ENCODE results near the gene GRIP1.

GRIP1 gene

DNA sequence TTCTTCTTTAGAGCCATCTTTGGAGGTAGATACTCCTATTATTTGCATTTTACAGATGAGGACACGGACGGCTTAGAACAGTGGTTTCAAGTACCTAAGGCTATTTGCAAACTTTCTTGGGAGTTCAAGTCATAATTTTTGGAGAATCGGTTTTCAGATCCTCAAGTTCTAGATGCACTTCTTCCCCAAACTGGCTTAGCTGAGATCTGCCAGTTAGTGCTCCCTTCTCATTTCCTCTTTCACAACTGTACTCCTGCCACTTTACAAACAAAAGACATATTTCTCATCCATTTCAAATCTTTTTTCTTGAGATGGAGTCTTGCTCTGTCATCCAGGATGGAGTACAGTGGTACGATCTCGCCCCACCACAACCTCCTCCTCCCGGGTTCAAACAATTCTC lies 299.3 kb downstream of the GRIP1 start:
- no peak for DNase-seq (ENCODE audit: low read depth)

DNA sequence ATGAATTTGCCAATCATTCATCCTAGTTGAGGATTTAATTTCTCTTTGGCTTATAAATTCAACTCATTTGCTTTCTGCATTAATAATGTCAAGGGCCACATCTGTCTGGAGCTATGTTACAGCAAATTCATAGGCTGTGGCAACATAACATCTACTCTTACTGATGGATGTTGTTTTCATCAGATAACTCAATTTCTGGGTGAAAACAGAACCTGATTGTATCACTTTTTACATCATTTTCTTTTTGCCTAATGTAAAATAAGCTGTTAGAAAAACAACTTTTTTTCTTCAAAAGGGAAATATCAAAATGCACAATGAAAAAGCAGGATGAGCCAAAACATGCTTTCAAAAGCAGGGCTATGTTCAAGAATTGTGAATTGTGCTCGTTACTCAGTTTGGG lies 303.3 kb downstream of the GRIP1 start:
- no peak for DNase-seq (ENCODE audit: low read depth)

DNA sequence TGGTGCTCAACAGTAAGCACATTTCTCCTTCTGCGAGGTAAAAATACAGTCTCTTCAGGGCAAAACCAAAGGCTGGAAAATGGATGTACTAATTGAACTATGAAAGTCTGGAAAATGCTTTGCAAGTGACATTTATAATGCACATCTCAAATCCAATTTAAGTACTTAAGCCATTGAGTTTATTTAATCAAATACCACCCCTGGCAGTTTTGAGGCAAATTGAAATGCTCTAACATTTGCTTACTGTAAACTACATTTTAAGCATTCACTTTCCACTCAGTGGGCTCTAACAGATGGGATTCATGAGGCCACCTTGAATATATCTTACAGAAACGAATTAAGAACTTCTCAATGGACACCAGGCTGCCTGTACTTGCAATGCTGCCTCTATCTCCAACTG lies 306.9 kb downstream of the GRIP1 start:
- DNase-seq (ENCODE audit: low read depth) = no peak

DNA sequence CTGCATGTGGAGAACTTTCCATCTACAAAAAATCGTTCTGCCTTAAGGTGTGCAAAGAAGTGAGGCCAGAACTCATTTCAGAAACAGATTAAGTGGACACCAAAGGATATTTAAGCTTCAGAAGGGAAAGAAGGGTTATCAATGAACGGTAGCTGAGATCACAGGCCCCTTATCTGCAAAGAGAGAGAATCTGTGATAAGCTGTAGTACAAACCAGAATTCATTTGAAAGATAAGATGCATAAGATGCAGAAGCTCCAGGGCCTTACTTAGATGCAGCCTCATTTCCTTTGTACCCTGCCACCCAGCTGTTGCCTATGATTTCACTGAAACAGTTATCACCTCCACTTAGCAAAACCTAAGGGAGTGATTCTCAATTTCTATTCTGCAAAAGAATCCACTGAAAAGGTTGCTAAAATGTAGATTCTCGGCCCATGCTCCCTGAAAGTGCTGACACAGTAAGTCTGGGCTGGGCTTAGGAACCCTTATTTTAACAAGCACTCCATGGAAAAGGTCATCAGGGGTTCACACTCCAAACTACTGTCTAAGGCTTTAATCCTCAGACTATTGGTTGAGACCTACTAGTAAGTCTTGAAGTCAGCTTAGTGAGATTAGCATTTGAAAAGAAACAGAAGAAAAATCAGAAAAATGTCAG lies 311.7 kb downstream of the GRIP1 start:
- DNase-seq (ENCODE audit: low read depth) = no peak

DNA sequence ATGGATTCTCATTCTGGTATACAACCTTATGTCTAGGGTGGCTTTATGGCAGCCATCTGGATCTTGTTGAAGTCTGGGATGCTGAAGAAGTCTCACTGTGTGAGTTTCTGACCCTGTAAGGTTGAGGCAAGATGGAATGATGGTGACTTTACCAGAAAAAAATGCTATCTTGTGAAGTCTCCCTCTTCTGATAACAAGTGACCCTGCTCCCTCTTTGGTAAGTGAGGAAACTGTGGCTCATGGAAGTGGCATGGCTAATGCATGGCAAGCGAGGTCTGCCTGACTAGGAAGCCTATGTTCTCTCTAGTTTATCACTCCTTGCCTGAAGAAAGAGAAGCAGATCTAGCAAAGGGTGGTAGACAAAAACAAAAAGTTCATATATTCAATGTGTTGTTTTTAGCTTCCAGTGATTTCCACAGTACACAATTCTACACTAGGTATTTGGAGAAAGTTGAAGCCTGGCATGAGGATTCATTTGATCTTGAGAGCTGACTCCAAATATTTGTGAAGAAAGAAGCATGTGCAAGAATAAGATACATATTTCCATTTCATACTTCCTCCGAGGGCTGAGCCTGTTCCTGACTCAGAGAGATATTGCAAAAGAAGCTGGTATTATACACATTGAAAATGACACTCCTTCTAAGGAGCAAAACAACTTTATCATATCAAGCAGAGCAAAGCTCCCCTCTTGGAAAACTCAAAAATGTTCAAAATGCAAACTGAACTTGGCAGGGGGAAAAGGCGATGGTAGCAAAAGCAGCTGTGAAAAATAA lies 313.0 kb downstream of the GRIP1 start:
- DNase-seq (ENCODE audit: low read depth) = no peak

DNA sequence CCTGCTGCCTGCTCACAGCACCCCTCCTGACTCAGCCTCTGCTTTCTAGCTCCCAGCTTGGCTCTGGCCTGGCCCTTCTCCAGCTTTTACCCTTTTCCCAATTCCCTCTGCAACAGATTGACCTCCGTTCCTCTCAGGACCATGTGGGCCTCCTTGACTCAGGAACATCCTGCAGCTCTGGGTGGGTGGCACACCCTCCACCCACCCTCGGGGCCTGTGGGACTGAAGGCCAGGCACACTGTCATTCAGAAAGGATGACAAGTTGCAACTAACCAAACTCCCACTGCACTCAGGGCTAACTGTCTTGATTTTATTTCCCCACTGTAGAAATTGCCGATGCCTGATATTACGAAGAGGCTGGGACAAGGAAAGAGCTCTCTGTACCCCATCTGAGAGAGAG lies 317.2 kb downstream of the GRIP1 start:
- DNase-seq (ENCODE audit: low read depth) = no peak

DNA sequence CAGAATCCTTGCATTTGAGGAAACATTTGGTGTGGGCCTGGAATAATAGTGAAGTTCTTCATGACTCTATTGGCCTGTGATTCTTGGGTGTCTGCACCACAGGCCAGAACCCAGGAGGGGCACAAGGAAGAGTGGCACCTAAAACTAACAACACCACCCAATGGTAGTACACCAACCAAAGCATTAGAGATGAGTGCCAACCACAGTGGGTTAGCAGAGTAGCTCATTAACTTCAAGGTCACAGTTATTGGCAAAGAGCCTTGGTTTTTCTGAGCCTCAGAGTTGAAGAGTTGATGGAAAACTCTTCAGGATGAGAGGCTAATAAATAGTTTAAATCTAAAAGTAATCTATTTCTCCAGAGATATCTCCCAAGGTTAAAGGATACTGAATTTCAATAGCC lies 319.6 kb downstream of the GRIP1 start:
- DNase-seq (ENCODE audit: low read depth) = no peak

DNA sequence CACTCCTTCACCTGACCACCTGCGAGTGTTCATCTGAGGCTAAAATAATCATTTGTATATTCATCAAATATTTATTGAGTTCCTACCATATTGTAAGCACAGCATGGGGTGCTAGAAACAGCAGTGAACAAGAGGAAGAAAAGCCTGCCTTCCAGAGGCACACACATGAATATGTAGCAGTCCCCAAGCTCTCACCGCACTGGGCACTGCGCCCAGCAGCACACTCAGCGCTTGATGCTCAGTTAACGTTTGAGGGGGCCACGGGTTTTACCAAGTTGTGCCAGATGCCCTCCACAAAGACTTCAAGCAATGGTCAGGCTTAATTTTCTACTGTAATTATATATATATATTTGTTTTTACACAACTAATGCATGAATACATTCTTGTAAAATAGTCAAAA lies 324.6 kb downstream of the GRIP1 start:
- no peak for DNase-seq (ENCODE audit: low read depth)

DNA sequence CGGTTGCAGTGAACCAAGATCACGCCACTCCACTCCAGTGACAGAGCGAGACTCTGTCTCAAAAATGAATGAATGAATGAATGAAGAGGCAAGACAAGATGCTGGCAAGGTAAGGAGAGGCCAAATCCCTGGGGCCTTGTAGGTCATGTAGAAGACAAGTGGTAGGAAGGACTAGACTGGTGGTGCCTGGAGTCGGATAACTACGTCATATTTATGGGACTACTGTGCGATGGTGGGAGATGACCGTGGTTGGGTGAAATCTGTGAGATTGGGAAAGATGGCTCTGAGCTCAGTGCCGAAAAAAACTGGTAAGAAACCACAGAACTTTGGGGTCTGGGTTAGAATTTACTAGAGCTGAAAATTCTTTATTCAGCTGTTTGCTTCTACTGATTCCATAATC lies 326.0 kb downstream of the GRIP1 start:
- DNase-seq (ENCODE audit: low read depth) = no peak

DNA sequence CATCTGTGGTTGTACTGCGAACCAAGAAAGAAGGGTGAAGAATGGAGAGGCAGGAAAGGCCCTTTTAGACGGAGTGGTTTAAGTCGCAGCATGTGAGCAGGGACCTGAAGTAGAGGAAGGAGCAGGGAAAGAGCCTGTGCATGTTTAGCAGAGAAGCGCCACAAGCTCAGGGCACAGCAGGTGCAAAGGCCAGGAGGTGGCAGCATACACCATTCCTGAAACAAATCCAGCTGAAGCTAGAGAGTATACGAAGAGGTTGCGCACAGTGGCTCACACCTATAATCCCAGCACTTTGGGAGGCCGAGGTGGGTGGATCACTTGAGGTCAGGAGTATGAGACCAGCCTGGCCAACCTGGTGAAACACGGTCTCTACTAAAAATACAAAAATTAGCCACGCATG lies 326.7 kb downstream of the GRIP1 start:
- no peak for DNase-seq (ENCODE audit: low read depth)

DNA sequence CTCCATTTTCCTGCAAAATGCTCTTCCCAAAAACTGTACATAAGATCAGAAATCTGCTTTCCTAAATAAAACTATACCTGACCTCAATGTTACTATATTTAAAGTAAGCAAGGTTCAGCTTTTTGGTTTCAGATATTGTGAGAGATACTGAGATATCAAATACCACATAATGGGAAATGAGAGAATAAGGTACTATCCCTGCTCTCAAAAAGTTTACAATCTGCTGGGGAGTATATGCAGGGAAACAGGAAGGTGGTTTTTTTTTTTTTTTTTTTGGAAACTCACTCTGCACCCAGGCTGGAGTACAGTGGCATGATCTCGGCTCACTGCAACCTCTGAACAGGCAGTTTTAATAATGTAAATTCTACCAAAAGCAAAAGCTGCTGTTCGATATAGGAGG lies 327.6 kb downstream of the GRIP1 start:
- DNase-seq (ENCODE audit: low read depth) = no peak

DNA sequence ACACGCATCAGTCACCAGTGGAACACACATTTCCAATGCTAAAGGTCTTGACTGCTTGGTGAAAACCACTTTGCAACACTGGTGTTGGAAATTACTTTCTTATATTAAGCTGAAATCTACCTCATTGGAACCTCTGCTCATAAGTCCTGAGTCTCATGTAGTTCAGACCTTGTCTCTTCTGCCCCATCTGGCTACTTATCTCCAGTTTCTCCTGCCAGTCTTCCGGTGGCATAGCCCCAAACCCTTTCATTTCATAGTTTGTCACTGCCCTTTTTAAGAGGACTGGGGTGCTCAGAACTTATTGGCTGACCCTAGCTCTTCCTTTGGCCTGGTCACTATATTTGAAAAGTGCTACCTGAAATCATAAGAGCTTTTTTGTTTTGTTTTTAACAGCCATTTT lies 332.9 kb downstream of the GRIP1 start:
- no peak for DNase-seq (ENCODE audit: low read depth)

DNA sequence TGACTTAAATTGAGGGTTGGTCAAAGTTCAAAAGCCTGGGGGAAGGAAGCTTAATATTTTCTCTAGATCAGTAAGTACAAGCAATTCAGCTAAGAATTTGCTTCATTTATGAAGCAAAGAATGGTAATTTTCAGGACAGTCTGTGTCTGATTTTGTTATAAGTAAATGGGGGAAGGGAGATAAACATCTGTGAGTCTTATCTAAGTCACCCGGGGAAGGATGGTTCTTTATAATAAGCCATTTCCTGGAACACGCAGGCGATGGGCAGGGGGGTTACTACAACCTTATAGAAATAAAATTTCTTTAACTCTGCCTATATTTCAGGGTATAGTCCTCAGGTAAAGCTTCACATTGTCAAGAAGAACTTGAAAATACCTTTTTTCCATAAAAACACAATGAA lies 333.7 kb downstream of the GRIP1 start:
- DNase-seq (ENCODE audit: low read depth) = no peak

DNA sequence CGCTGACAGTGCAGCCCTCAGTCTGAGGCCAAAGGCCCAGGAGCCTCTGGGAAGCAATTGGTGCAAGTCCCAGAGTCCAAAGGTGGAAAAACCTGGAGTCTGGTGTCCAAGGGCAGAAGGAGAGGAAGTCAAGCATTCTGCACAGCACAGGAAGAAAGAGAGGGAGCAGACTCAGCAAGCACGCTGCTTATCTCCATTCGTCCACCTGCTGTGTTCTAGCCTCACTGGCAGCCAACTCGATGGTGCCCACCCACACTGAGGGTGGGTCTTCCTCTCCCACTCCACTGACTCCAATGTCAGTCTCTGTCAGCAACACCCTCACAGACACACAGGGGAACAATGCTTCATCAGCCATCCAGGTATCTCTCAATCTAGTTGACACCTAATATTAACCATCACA lies 337.8 kb downstream of the GRIP1 start:
- DNase-seq (ENCODE audit: low read depth) = no peak

DNA sequence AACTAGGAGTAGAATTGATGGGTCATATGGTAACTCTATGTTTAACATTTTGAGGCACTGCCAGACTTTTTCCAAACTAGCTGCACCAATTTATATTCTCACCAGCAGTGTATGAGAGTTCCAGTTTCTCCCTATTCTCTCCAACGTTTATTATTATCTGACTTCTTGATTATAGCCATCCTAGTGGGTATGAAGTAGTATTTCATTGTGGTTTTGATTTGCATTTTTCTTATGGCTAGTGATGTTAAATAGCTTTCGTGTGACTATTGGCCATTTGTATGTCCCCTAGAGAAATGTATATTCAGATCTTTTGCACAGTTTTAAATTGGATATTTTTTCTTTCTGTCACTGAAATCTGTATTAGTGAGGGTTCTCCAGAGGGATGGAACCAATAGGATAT lies 338.7 kb downstream of the GRIP1 start:
- DNase-seq (ENCODE audit: low read depth) = no peak

DNA sequence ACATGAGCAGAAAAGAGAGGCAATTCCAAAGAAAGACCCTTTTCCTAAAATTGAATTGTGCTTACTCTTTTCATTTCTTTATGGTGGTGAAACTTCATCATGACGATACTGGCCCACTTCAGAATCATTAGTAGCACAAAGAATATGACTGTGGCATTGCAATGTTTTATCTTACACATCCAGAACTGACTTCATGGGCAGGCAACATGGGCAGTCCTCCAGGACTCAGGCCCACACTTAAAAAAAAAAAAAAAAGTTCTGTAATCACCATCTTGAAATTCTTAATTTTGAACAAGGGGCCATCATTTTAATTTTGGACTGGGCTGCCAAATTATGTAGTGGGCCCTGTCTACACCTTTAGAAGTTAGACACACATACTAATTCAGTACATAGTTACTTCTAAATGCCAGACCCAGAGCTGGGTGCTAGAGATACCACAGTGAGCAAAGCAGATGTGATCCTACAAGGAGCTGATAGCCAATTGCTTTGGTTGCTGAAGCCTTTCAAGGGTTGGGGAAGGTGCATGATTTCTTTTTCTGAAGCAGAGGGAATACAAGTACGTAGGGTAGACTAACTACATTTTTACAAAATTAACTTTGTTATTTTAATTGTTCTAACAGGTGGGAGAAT lies 341.4 kb downstream of the GRIP1 start:
- DNase-seq (ENCODE audit: low read depth) = no peak

DNA sequence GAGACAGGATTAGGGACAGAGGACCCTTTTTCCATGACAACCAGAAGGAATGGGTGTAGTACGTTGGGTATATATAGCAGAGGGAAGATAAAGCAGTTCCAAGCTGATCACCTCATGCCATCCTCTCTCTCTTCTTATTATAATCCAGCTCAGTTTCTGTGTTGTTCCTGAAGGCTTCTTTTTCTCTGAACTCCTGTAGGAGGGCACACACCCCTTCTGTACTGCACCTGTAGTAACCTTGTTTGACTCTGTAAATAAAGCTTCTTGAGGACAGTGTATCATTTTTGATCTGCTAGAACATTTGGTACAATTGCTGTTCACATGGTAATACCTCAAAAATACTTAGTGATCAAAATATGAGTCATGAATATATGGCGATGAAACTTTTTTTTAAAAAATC lies 343.1 kb downstream of the GRIP1 start:
- DNase-seq (ENCODE audit: low read depth) = no peak

DNA sequence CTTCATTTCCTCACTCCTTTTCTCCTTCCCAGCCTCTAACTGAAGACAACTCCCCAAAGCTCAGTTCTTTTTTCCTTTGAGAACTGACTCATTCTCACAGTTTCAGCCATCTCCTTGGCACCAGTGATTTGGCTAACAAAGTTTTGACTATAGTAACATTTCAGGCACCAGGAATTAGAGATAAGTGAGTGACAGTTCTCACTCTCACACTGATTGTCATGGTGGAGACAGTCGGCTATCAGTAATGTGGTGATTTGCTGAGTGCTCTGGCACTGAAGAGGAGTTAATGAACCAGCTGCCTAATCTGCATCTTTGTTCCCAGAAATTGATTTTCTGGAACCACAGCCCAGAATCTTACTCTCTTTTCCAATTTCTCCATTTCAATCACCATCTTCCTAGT lies 347.1 kb downstream of the GRIP1 start:
- no peak for DNase-seq (ENCODE audit: low read depth)

DNA sequence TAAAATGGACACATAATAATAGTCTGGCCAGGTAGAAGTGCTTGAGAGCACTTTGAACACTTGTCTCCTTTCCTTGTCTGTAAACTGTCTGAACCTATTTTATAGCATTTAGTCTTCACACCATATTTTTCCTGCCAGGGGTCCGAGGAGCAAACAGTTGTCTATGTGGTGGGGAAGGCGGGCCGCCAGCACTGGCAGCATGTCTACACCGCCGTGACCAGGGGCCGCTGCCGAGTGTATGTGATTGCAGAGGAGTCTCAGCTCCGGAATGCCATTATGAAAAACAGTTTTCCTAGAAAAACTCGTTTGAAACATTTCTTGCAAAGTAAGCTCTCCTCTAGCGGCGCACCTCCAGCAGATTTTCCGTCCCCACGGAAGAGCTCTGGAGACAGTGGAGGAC lies 347.9 kb downstream of the GRIP1 start:
- no peak for DNase-seq (ENCODE audit: low read depth)

DNA sequence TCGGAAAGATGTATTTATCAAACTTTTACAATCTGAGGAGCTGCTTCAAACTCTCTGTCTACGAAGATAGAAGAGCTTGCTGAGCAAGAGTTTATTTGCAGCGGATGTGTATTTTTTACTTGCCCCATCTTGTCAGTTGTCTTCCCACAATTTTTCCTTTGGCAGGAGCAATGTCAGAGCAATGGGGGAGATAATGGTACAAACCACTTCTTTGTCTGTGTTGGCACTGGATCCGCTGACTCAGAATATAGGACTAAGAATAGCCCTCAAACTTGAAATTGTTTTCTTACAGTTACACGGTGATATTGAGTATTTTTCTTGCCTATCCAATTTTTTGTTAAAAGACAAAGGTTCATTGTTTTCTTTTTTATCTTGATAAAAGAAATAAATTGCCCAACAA lies 348.9 kb downstream of the GRIP1 start:
- no peak for DNase-seq (ENCODE audit: low read depth)

DNA sequence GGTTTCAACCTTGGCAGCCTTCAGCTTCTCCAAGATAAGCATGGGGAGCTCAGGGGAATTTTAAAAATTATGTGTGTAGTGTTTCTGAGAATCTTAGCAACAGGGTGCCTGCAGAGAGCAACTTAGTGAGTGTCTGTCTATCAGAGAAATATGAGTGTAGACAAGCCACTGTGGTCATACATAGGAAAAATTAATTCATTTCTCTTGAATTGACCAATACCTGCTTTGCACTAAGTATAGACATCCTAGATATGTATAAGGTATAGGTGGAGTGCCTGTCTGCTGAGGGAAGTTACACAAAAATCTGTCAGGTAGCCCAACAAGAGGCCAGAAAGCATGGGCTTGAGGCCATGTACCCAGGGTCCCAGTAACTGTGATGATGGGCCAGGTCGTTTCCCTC lies 355.9 kb downstream of the GRIP1 start:
- no peak for DNase-seq (ENCODE audit: low read depth)

DNA sequence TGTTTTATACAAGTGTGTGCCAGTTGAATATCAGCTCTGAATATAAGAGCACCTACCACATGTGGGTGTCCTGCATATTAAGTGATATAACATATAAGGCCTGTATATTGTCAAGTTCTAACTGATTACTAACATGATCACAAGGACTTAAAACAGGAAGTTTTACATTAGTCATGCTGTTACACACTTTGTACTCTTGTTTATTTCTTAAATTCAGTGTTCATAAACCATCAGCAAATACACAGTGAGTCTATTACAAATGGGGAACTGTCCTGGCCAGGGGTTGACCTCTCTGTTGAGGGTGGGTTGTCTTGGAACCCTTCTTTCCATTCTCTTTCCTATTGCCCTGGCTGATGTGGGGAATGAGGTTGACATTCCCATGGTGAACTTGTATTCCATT lies 357.4 kb downstream of the GRIP1 start:
- no peak for DNase-seq (ENCODE audit: low read depth)

DNA sequence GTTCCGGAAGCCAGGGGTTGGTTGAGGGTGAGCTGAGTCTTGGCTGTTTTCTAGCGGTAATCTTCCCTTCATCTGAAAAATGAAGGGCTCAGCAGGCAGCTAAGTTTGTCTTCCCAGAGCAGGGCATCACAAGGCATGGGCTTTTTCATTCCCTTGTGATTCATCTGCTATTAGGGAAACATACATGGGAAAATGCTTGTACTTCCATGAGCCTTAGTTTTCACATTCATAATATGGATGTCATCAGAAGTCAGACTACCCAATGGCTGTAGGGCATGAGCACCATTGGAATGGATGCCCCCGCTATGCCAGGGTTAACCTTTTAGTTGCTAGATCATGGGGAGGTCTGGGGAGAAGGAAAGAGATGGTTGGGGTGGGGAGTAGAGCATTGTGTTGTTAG lies 357.9 kb downstream of the GRIP1 start:
- DNase-seq (ENCODE audit: low read depth) = no peak
